ENCODE data around the gene NYAP2. TPM values are rescaled to one million over a fixed set of nuclear protein-coding genes. Genes with fewer than 3 reads are reported as not detected.
A peak's percentile ranks its signal among the peaks of the same experiment; 100 is the strongest.

NYAP2 gene
- total and polyA plus RNA-seq, 2 donors (not counting 1 experiment from before 2014, with no cell fraction given) = not detected

DNA sequence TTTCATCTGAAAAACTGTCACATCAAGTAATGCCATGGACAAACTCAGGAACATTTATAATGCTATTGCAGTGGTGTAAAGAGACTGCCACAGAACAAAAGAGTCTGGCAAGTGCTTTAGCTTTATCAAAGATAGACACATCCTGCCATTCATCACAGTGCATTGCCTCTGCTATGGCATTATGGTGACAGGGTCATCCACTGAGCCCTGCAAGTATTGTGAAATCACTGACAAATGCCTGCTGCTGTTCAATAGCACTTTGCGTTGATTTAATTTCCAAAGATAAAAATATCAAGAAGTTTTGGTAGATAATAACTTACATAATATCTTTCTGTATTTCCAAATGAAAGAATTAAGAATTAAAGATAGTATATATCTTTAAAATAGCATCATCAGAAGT, 38.7 kb downstream of the NYAP2 start:
- Histone ChIP-seq H3K4me2 (ENCODE audit: extremely low read depth, insufficient read depth, low read length) (no peak overlapping the region), H3K9ac (ENCODE audit: insufficient read depth, low read length) (no peak overlapping the region), H3K9me3 (ENCODE audit: control insufficient read depth, insufficient read depth, low read depth, low read length) (no peaks in the 10 kb centered on the region), H2AFZ (ENCODE audit: low read length) (no peak overlapping the region), H3K4me1 (ENCODE audit: control insufficient read depth, extremely low read depth, insufficient read depth, low read length) (no peaks in the 10 kb centered on the region), H3K4me3 (replicated peaks in 1 of 4; ENCODE audit: control extremely low read depth in 1 of 4, insufficient read depth in 1 of 4, low read depth in 3 of 4, low read length in 4 of 4) (no peak overlapping the region), H3K79me2 (ENCODE audit: control insufficient read depth, insufficient read depth, low read length) (no peaks in the 10 kb centered on the region), H3K27ac (ENCODE audit: insufficient read depth, low read length) (no peak overlapping the region), H3K27me3 (ENCODE audit: control insufficient read depth, insufficient read depth, low read length) (no peaks in the 10 kb centered on the region), H4K20me1 (ENCODE audit: control insufficient read depth, extremely low read depth, insufficient read depth, low read length) (no peaks in the 10 kb centered on the region), H3K36me3 (ENCODE audit: control insufficient read depth, insufficient read depth, low read length) (no peaks in the 10 kb centered on the region)
- TF ChIP-seq EZH2 (IDR thresholded peaks at IDR 0.05; ENCODE audit: low read length, missing control alignments) = no peak
- TF ChIP-seq, protein P1, sequence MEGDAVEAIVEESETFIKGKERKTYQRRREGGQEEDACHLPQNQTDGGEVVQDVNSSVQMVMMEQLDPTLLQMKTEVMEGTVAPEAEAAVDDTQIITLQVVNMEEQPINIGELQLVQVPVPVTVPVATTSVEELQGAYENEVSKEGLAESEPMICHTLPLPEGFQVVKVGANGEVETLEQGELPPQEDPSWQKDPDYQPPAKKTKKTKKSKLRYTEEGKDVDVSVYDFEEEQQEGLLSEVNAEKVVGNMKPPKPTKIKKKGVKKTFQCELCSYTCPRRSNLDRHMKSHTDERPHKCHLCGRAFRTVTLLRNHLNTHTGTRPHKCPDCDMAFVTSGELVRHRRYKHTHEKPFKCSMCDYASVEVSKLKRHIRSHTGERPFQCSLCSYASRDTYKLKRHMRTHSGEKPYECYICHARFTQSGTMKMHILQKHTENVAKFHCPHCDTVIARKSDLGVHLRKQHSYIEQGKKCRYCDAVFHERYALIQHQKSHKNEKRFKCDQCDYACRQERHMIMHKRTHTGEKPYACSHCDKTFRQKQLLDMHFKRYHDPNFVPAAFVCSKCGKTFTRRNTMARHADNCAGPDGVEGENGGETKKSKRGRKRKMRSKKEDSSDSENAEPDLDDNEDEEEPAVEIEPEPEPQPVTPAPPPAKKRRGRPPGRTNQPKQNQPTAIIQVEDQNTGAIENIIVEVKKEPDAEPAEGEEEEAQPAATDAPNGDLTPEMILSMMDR (conservative IDR thresholded peaks at IDR 0.05 in 1 of 2, IDR thresholded peaks at IDR 0.05 in 1 of 2; ENCODE audit: low read depth in 1 of 2, low read length in 2 of 2) = no peak
- DNase-seq (ENCODE audit: low read depth in 2 of 2) = no peak

DNA sequence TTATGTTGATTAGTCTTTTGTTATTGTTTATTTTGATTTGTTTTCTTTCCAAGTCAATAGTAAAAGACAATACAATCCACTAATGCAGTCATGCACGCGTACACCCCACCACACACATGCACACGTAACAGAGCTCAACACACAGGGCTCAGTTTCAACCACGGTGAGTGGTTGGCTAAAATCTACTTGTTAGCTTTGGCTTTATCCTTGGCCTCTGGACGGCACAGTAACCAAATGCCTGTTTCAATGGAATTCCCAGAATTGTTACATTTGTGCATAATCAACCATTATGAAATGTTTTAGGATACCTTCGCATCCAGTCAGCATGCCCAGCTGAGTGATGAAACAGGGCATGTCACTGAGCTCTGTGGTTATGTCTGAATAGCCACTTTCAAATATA, 53.2 kb downstream of the NYAP2 start:
- DNase-seq (ENCODE audit: low read depth in 2 of 2) = peak in 1 of 2 donors; percentile 69

DNA sequence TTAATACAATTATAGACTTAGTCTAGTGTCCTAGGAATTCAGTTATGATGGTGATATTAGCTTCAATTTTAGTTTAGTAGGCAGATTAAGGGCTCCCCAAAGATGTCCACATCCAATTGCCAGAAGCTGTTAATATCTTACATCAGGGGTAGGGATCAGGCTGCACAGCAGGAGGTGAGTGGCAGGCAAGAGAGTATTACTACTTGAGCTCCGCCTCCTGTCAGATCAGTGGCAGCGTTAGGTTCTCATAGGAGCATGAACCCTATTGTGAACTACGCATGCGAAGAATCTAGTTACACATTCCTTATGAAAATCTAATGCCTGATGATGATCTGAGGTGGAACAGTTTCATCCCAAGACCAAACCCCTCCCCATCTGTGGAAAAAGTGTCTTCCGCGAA, 54.9 kb downstream of the NYAP2 start:
- no peak overlapping the region for H3K27ac ChIP-seq (ENCODE audit: insufficient read depth, low read length)
- H3K4me1 ChIP-seq (ENCODE audit: control insufficient read depth, extremely low read depth, insufficient read depth, low read length) = no peaks in the 10 kb centered on the region
- no peaks in the 10 kb centered on the region for H4K20me1 ChIP-seq (ENCODE audit: control insufficient read depth, extremely low read depth, insufficient read depth, low read length)
- no peaks in the 10 kb centered on the region for H3K9me3 ChIP-seq (ENCODE audit: control insufficient read depth, insufficient read depth, low read depth, low read length)
- H3K36me3 ChIP-seq (ENCODE audit: control insufficient read depth, insufficient read depth, low read length) = no peaks in the 10 kb centered on the region
- H3K4me2 ChIP-seq (ENCODE audit: extremely low read depth, insufficient read depth, low read length) = no peak overlapping the region
- no peak for DNase-seq (ENCODE audit: low read depth in 2 of 2)
- H3K27me3 ChIP-seq (ENCODE audit: control insufficient read depth, insufficient read depth, low read length) = no peaks in the 10 kb centered on the region
- no peaks in the 10 kb centered on the region for H3K79me2 ChIP-seq (ENCODE audit: control insufficient read depth, insufficient read depth, low read length)
- H3K4me3 ChIP-seq (replicated peaks in 1 of 4; ENCODE audit: control extremely low read depth in 1 of 4, insufficient read depth in 1 of 4, low read depth in 3 of 4, low read length in 4 of 4) = no peak overlapping the region
- H3K9ac ChIP-seq (ENCODE audit: insufficient read depth, low read length) = no peak overlapping the region
- no peak overlapping the region for H2AFZ ChIP-seq (ENCODE audit: low read length)
- TF ChIP-seq, protein P1 (conservative IDR thresholded peaks at IDR 0.05 in 1 of 2, IDR thresholded peaks at IDR 0.05 in 1 of 2; ENCODE audit: low read depth in 1 of 2, low read length in 2 of 2) = no peak
- no peak for TF ChIP-seq EZH2 (IDR thresholded peaks at IDR 0.05; ENCODE audit: low read length, missing control alignments)

More for the DNA sequence above, 53.2 kb downstream of the NYAP2 start:
- TF ChIP-seq, protein P1 (conservative IDR thresholded peaks at IDR 0.05 in 1 of 2, IDR thresholded peaks at IDR 0.05 in 1 of 2; ENCODE audit: low read depth in 1 of 2, low read length in 2 of 2) = no peak
- Histone ChIP-seq H3K4me2 (ENCODE audit: extremely low read depth, insufficient read depth, low read length) (no peak overlapping the region), H3K27me3 (ENCODE audit: control insufficient read depth, insufficient read depth, low read length) (no peaks in the 10 kb centered on the region), H3K9ac (ENCODE audit: insufficient read depth, low read length) (no peak overlapping the region), H3K36me3 (ENCODE audit: control insufficient read depth, insufficient read depth, low read length) (no peaks in the 10 kb centered on the region), H2AFZ (ENCODE audit: low read length) (no peak overlapping the region), H3K79me2 (ENCODE audit: control insufficient read depth, insufficient read depth, low read length) (no peaks in the 10 kb centered on the region), H3K4me1 (ENCODE audit: control insufficient read depth, extremely low read depth, insufficient read depth, low read length) (no peaks in the 10 kb centered on the region), H3K9me3 (ENCODE audit: control insufficient read depth, insufficient read depth, low read depth, low read length) (no peaks in the 10 kb centered on the region), H4K20me1 (ENCODE audit: control insufficient read depth, extremely low read depth, insufficient read depth, low read length) (no peaks in the 10 kb centered on the region), H3K27ac (ENCODE audit: insufficient read depth, low read length) (no peak overlapping the region), H3K4me3 (replicated peaks in 1 of 4; ENCODE audit: control extremely low read depth in 1 of 4, insufficient read depth in 1 of 4, low read depth in 3 of 4, low read length in 4 of 4) (no peak overlapping the region)
